Large intestine (tissue), 3 donors: Measurements from ENCODE around the gene GBX1. TPM values are rescaled to one million over a fixed set of nuclear protein-coding genes. Genes with fewer than 3 reads are reported as not detected.
A peak's percentile ranks its signal among the peaks of the same experiment; 100 is the strongest.

Experiments used
- DNase-seq, 2 donors: peaks; one replicate each; pipeline versions ENCODE4 v3.0.0 to v3.0.0-alpha.2; 2013
- H3K27ac ChIP-seq: one replicate; pipeline ENCODE4 v1.5.1; 2013; ENCODE audit warnings: low read length
- H3K27me3 ChIP-seq: 2 replicates; pipeline ENCODE4 v1.6.1; 2013; ENCODE audit warnings: low read length; ENCODE audit not compliant: control insufficient read depth, insufficient read depth
- H3K36me3 ChIP-seq: 2 replicates; pipeline ENCODE4 v1.6.1; 2013; ENCODE audit warnings: low read length; ENCODE audit not compliant: control insufficient read depth, insufficient read depth
- H3K4me1 ChIP-seq: one replicate; pipeline ENCODE4 v1.6.1; 2013; ENCODE audit warnings: low read length; ENCODE audit not compliant: control insufficient read depth, insufficient read depth
- H3K4me3 ChIP-seq: one replicate; pipeline ENCODE4 v1.5.1; 2013; ENCODE audit warnings: low read length
- H3K9me3 ChIP-seq: one replicate; pipeline ENCODE4 v1.6.1; 2013; ENCODE audit warnings: mild to moderate bottlenecking, low read depth, low read length, moderate library complexity; ENCODE audit not compliant: control insufficient read depth
- WGBS: methylation state at CpG from one replicate; pipeline ENCODE4 v1.1.5; 2013; ENCODE audit warnings: low lambda C conversion rate; ENCODE audit not compliant: insufficient coverage; 5-methylcytosine and 5-hydroxymethylcytosine counted together
- polyA plus RNA-seq: library from polyadenylated mRNA; unstranded; fragments of 120-200 nt; gene quantifications from one replicate; pipeline ENCODE4 v1.2.1, GENCODE V29; 2013

Gene GBX1
- polyA plus RNA-seq, 1 donor = 0.07 TPM

DNA sequence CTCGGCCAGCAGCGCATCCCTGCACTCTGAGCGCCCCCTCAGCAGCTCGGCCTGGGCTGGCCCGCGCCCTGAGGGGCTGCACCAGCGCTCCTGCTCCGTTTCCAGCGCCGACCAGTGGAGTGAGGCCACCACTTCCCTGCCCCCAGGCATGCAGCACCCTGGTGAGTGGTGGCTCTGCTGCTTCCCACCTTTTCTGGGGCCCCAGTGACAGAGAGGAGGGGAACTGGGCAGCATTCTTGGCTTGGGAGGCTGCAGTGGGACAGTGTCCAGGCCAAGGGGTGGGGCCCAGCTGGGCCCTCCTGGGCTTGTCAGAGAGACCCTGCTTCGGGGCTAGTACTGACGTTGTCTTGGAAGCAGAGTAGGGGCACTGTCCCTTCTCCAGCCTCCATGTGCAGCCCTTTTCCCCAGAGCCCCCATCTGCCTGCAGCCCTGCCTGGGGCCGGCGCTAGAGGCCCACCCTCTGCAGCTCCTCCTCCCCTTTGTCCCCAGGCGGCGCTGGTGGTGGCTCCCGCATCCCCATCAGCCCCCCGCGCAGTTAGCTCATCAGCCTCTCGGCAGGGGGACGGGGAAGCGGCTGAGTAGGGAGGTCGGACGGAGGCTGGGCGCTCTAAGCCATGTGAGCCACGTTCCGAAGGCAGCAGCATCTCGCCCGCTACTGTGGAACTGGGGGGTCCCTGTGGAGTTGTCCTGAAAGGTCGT is 29.2 kb downstream of the GBX1 start:
- H3K4me3 ChIP-seq = no peak overlapping the region
- H3K9me3 ChIP-seq = peaks cover 5% of the 10 kb centered on the region
- no peak overlapping the region for H3K27ac ChIP-seq
- no CpG with 5 or more reads among the region's 30 CpGs for WGBS
- H3K4me1 ChIP-seq = peaks cover 17% of the 10 kb centered on the region
- DNase-seq = no peak
- no peaks in the 10 kb centered on the region for H3K27me3 ChIP-seq
- H3K36me3 ChIP-seq = peaks cover 76% of the 10 kb centered on the region

DNA sequence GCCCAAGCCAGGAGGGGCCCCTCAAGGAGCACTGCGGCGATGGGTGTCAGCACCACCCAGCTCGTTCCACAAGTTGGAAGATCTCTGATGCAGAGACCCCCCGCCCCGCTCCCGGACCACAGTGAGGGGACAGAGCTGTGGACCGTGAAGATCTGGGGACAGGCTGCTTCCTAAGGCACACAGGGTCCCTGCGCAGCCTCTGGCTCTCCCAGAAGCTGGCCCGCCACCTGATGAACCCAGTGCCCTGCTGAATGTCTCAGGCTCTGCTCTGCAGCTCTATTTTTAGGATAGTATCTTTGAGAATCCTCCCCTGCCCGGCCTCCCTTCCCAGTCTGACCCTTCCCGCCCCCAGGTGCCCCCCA is 29.7 kb downstream of the GBX1 start:
- DNase-seq = no peak
- Histone ChIP-seq H3K27ac (no peak overlapping the region), H3K36me3 (peaks cover 75% of the 10 kb centered on the region), H3K4me1 (peaks cover 12% of the 10 kb centered on the region), H3K9me3 (peaks cover 10% of the 10 kb centered on the region), H3K27me3 (no peaks in the 10 kb centered on the region), H3K4me3 (no peak overlapping the region)
- WGBS = no CpG with 5 or more reads among the region's 11 CpGs

DNA sequence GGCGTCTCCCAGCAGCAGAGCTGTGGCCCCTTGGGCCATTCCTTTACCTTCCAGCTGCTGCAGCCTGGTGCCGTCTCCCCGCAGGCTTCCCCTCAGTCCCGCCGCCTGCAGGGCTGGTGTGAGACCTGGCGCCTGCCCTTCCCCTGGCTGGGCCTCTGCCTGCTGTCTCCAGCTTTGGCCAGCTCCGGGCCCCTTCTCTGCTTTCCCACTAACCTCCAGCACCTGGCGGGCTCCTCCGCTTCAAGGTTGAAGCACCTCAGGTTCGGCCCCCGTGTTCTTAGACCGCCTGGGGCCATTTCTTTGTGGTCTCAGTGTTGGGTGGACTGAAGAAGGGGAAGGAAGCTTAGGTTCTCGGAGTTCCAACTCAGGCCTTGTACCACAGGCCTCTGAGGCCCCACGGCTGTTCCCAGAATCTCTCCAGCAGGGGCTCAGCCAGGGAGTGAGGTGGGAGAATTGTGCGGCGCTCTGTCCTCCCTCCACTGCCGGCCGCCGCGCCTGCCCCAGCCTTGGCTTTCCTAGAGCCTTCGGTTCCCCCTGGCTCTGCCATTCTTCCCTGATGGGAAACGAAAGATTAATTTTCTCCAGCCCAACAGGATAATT is 30.3 kb downstream of the GBX1 start:
- H3K9me3 ChIP-seq = peaks cover 15% of the 10 kb centered on the region
- no peak for DNase-seq
- no CpG with 5 or more reads among the region's 22 CpGs for WGBS
- H3K4me3 ChIP-seq = no peak overlapping the region
- peaks cover 6% of the 10 kb centered on the region for H3K4me1 ChIP-seq
- no peak overlapping the region for H3K27ac ChIP-seq
- peaks cover 75% of the 10 kb centered on the region for H3K36me3 ChIP-seq
- no peaks in the 10 kb centered on the region for H3K27me3 ChIP-seq

DNA sequence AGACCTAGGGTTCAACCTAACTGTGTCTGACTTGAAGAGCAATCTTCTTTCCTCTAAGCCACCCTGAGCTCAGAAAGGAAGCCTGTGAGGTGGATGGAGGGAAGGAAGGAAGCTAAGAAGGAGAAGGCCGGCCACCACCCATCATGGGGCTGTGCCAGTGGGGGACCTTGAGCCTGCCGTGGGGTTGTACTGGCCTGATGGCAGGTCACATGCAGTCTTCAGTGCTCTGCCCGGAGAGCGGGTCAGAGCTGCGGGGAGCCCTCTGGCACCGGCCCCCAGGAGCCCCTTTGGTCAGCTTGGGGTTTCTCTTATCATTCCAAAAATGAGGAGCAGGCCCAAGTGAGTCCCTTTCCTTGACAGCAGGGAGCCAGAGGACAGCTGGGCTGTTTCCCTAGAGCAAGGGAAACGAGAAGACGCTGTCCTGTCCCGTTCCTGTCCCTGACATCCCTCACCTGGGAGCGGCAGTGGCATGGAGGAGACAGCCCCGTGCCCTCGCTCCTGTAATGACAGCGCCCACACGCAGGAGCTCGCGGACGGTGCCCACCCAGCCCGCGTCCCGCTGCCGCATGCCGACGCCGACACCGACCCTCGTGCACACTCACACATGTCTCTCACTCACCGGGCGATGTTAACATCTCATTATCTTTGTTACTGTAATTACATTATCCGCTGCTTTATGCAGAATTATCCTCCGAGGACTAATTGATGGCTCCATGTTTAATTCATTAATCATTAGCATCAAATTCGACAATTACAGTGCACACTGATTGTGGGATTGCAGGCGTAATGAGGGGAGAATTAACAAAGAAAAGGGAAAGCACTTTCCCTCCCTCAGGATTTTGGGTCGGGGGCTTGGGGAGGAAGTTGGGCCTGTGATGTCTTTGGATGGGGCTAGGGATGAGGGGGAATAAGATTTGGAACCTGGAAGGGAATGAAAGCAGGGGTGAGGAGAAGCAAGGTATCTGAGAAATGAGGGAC is 31.3 kb downstream of the GBX1 start:
- H3K27ac ChIP-seq = no peak overlapping the region
- peaks cover 77% of the 10 kb centered on the region for H3K36me3 ChIP-seq
- no peaks in the 10 kb centered on the region for H3K4me1 ChIP-seq
- no peak overlapping the region for H3K4me3 ChIP-seq
- no peak for DNase-seq
- H3K27me3 ChIP-seq = no peaks in the 10 kb centered on the region
- no CpG with 5 or more reads among the region's 33 CpGs for WGBS
- H3K9me3 ChIP-seq = peaks cover 24% of the 10 kb centered on the region

DNA sequence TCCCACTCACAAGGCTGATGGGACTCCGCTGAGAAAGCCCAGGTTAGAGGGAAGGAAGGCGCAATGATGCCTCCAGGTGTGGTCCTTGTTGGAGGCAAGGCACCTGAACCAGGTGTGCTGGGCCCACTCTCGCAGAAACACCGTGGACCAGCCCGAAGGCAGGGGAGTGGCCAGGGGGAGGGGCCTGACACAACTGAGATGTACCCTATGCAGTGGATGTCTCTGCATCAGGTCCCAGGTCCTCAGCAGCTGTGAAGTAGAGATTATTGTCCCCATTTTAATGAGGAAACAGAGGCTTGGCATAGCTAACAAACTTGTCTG is 32.0 kb downstream of the GBX1 start:
- H3K4me3 ChIP-seq = no peak overlapping the region
- H3K4me1 ChIP-seq = no peaks in the 10 kb centered on the region
- DNase-seq = no peak
- H3K27me3 ChIP-seq = no peaks in the 10 kb centered on the region
- peaks cover 28% of the 10 kb centered on the region for H3K9me3 ChIP-seq
- H3K27ac ChIP-seq = no peak overlapping the region
- peaks cover 79% of the 10 kb centered on the region for H3K36me3 ChIP-seq
- no CpG with 5 or more reads among the region's 5 CpGs for WGBS

DNA sequence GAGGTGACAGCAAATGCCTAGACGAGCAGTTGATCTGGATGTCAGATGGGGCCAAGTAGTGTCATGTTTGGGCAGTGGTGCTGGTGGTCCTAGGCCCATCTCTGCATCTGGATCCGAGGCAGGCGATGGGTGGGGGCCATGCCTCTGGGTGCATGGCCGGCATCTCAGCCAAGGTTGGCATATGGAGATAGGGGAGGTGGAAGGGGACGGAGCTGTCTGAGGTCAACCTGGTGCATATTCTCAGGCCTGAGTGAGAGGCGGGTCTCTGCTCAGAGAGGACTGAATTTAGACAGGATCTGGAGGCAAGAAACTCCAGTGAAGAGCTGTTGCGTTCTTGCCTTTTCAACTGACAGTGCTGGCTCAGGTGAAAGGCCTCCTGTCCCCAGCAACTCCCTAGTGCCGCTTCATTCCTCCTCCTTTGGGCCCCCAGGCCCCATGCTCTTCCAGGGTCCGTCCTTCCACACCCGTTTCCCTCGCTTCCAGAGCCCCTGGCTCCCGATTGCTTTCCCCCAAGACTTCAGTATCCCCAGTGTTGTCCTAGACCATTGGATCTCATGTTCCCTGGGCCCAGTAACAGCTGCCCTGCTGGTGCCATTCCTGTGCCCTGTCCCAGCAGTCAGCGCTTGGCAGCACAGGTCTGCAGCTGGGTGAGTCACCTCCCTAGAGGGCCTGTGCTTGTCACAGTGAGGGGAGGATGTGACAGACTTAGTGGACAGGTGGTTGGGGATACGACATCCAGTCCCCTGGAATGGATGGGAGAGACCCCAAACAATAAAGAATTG is 32.6 kb downstream of the GBX1 start:
- WGBS = no CpG with 5 or more reads among the region's 14 CpGs
- H3K27me3 ChIP-seq = no peaks in the 10 kb centered on the region
- peaks cover 4% of the 10 kb centered on the region for H3K4me1 ChIP-seq
- peaks cover 28% of the 10 kb centered on the region for H3K9me3 ChIP-seq
- peaks cover 83% of the 10 kb centered on the region for H3K36me3 ChIP-seq
- H3K4me3 ChIP-seq = no peak overlapping the region
- H3K27ac ChIP-seq = no peak overlapping the region
- DNase-seq = no peak

DNA sequence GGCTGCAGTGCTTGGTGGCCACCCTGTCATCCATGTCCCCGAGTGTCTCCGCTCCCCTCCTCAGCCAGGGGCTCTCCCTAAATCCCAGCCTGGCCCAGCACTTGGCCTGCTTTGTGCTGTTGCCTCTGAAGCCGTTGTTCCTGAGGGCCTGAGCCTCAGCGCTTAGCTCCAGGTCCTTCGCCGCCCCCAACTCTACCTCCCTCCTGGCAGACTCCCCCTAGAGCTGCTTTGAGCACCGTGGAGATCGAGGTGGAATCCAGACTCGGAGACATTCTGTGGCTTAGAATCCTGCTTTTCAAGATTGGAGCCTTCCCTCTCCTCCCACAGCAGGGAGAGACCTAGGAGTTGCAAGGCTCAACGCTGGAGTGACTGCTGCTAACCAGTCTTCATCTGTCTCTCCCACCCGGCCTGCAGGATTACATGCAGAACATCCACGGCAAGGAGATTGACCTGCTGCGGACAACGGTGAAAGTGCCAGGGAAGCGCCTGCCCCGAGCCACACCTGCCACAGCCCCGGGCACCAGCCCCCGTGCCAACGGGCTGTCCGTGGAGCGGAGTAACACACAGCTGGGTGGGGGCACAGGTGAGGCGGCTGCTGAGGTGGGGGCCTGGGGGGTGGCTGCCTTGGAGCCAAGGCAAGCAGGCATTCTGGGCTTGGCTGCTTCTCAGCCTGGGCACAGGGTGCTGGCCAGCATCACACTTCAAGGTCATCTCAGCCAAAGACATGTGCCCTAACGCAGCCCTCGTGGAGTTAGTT is 33.3 kb downstream of the GBX1 start:
- Histone ChIP-seq H3K27me3 (no peaks in the 10 kb centered on the region), H3K36me3 (peaks cover 85% of the 10 kb centered on the region), H3K4me1 (peaks cover 10% of the 10 kb centered on the region), H3K4me3 (no peak overlapping the region), H3K27ac (no peak overlapping the region), H3K9me3 (peaks cover 28% of the 10 kb centered on the region)
- WGBS = no CpG with 5 or more reads among the region's 24 CpGs
- DNase-seq = no peak

DNA sequence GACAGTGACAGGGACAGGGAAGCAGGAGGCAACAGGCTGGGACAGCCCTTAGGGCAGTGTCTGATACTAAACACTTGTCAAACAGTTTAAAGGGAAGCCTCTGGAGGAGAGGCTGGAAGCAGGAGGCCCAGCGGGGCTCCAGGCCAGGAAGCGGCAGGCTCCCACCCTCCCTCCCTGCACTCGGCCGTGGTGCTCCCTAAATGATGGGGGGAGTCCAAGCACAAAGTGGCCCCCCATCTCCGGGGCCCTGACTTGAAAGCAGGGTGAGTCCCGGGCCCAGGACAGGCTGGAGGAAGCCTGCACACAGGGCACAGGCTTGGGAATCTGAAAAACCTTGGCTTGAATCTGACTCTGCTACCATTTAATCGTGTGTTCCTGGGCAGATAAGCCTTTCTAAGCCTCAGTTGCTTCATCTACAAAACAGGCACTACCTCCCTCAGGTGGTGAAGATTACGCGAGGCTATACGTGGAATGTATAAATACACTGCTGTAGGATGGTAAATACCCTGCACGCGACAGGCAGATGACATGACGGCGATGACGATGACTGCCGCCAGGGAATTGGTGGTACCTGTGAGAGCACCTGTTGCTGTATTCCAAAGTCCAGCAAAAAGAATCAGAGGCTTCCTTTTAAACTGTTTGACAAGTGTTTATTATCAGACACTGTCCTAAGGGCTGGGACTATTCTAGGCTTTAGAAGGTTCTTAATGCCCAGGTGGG is 34.1 kb downstream of the GBX1 start:
- DNase-seq = peak in 1 of 2 donors; percentile 53
- peaks cover 26% of the 10 kb centered on the region for H3K9me3 ChIP-seq
- H3K27me3 ChIP-seq = no peaks in the 10 kb centered on the region
- peaks cover 11% of the 10 kb centered on the region for H3K4me1 ChIP-seq
- H3K36me3 ChIP-seq = peaks cover 90% of the 10 kb centered on the region
- H3K27ac ChIP-seq = no peak overlapping the region
- no peak overlapping the region for H3K4me3 ChIP-seq
- WGBS = no CpG with 5 or more reads among the region's 16 CpGs

DNA sequence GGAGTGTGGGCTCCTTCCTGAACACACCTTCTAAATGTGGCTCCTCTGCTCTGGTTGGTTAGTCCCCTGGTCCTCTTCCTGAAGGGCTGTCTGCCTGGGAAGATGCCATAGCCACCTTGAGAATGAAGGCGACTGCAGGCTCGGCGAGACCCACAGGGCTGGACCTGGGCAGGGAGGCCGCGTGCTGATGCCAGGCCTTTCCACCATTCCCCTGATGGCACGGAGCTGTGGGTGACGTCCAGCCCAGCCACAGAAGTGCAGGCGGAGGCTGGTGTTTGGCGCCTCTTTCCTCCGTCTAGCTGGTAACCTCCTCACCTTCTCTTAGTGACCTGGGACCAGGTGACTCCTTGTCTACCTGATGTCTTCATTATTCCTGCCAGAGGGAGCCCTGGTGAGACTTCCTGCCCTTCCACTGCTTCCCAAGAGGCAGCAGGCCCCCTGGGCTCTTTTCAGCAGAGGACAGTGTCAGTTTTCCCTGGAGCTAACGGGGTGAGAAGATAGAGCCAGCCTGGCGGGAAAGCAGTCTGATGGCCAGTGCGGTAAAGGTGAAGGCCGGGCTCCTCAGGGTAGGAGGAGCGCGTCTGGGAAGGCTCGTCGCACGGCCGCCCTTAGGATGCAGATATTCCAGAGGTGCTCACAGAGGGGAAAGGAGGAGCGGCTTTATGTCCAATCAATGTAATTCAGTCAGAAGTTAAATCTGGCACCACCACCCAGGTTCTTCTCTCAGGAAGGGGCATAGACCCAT is 34.9 kb downstream of the GBX1 start:
- H3K9me3 ChIP-seq = peaks cover 25% of the 10 kb centered on the region
- no peak overlapping the region for H3K4me3 ChIP-seq
- H3K27me3 ChIP-seq = no peaks in the 10 kb centered on the region
- H3K4me1 ChIP-seq = peaks cover 11% of the 10 kb centered on the region
- peaks cover 91% of the 10 kb centered on the region for H3K36me3 ChIP-seq
- no peak for DNase-seq
- WGBS = 100% methylated on average over 2 of the region's 21 CpGs
- H3K27ac ChIP-seq = no peak overlapping the region
